Measurements from ENCODE around the gene CCDC13.

DNA sequence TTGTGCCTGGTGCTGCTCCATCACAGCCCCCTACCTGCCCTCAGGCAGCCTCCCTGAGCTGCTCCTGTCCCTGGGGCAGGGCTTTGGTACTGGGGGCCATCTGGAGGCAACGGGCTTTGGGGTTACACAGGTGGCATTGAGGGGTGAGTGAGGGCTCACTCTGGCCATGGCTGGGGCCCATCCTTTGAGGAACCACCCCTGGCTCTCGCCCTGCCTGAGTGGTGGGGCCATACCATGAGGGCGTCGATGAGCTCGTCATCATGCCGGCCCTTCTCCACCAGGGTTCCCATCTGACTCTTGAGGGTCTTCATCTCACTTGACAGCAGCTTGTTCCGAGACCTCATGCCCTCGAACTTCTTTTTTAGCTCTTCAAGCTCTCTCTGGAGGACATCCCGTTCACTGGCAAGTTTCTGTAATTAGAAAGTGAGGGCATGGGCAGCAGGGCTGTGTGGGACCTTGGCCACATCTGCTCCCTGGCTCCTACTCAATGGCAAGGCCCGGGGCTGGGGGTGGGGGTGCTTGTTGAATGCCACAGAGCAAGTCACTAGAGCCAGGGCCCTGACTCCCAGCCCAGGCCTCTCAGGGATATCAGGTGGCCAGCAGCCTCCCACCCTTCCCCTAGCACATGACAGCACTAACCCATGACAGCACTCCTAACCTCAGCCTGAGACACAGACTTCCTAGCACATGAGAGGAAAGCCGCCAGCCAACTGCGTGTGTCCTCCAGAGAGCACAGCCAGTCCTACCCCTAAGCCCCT is 33.5 kb downstream of the CCDC13 start:
- no peak for TF ChIP-seq PREB (CRISPR knock-in tag; IDR thresholded peaks at IDR 0.05; ENCODE audit: borderline replicate concordance)
- TF ChIP-seq, protein P1, sequence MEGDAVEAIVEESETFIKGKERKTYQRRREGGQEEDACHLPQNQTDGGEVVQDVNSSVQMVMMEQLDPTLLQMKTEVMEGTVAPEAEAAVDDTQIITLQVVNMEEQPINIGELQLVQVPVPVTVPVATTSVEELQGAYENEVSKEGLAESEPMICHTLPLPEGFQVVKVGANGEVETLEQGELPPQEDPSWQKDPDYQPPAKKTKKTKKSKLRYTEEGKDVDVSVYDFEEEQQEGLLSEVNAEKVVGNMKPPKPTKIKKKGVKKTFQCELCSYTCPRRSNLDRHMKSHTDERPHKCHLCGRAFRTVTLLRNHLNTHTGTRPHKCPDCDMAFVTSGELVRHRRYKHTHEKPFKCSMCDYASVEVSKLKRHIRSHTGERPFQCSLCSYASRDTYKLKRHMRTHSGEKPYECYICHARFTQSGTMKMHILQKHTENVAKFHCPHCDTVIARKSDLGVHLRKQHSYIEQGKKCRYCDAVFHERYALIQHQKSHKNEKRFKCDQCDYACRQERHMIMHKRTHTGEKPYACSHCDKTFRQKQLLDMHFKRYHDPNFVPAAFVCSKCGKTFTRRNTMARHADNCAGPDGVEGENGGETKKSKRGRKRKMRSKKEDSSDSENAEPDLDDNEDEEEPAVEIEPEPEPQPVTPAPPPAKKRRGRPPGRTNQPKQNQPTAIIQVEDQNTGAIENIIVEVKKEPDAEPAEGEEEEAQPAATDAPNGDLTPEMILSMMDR (IDR thresholded peaks at IDR 0.05): no peak
- no peak for TF ChIP-seq CREB1 (CRISPR knock-in tag; IDR thresholded peaks at IDR 0.05)
- no peak for TF ChIP-seq ZNF263 (CRISPR knock-in tag; IDR thresholded peaks at IDR 0.05; ENCODE audit: low read depth)
- TF ChIP-seq ZNF317 (CRISPR knock-in tag; IDR thresholded peaks at IDR 0.05; ENCODE audit: borderline replicate concordance, low read depth): no peak

Data from WTC11 (cell line).